GM18498 (cell line): ENCODE data around the gene RNF144B.
"Not testable (repeated sequence)": the region's sequence is repeated elsewhere in the genome, so short reads cannot be mapped to it uniquely, and the experiment has no call there.

Experiments used
- ATAC-seq: cut with Tn5 transposase; IDR thresholded peaks from one replicate; pipeline ENCODE4 v1.9.1; 2021; ENCODE audit warnings: mild to moderate bottlenecking, moderate library complexity; ENCODE audit not compliant: unreplicated experiment

The RNF144B gene

GRCh38 chr6:18405477-18406293, 18.5 kb downstream of the RNF144B start:
- ATAC-seq, result no peak

- no peak for ATAC-seq
Measured at GRCh38 chr6:18406955-18407749, 20.0 kb downstream of the RNF144B start.

- not testable (repeated sequence) for ATAC-seq
Measured at GRCh38 chr6:18409602-18410001, 22.5 kb downstream of the RNF144B start.

- no peak for ATAC-seq
Measured at GRCh38 chr6:18410412-18410811, 23.3 kb downstream of the RNF144B start.

GRCh38 chr6:18412068-18412467, 24.9 kb downstream of the RNF144B start:
- no peak for ATAC-seq

- ATAC-seq, result no peak
Measured at GRCh38 chr6:18412644-18413043, 25.5 kb downstream of the RNF144B start.

- no peak for ATAC-seq
Measured at GRCh38 chr6:18413381-18413780, 26.2 kb downstream of the RNF144B start.

GRCh38 chr6:18414116-18414515, 27.0 kb downstream of the RNF144B start:
- ATAC-seq, result no peak

GRCh38 chr6:18415207-18415606, 28.1 kb downstream of the RNF144B start:
- no peak for ATAC-seq

GRCh38 chr6:18415671-18416340, 28.7 kb downstream of the RNF144B start:
- ATAC-seq, result no peak

GRCh38 chr6:18416341-18416679, 29.2 kb downstream of the RNF144B start:
- no peak for ATAC-seq

GRCh38 chr6:18420328-18420727, 33.2 kb downstream of the RNF144B start:
- ATAC-seq, result no peak

GRCh38 chr6:18422136-18422535, 35.0 kb downstream of the RNF144B start:
- ATAC-seq, result no peak

GRCh38 chr6:18423426-18423825, 36.3 kb downstream of the RNF144B start:
- no peak for ATAC-seq

- ATAC-seq, result no peak
Measured at GRCh38 chr6:18424201-18424600, 37.1 kb downstream of the RNF144B start.

GRCh38 chr6:18425218-18425617, 38.1 kb downstream of the RNF144B start:
- no peak for ATAC-seq

GRCh38 chr6:18427296-18427695, 40.1 kb downstream of the RNF144B start:
- no peak for ATAC-seq

- no peak for ATAC-seq
Measured at GRCh38 chr6:18429655-18430297, 42.6 kb downstream of the RNF144B start.

- no peak for ATAC-seq
Measured at GRCh38 chr6:18431581-18431980, 44.4 kb downstream of the RNF144B start.

GRCh38 chr6:18432180-18432579, 45.0 kb downstream of the RNF144B start:
- no peak for ATAC-seq

GRCh38 chr6:18432619-18433018, 45.5 kb downstream of the RNF144B start:
- ATAC-seq, result no peak
